Fibroblast of skin of abdomen (primary cell): ENCODE measurements around the gene ATAD5.
"Not testable (repeated sequence)": the region's sequence is repeated elsewhere in the genome, so short reads cannot be mapped to it uniquely, and the experiment has no call there.

Experiments
- DNase-seq: peaks from one replicate; pipeline ENCODE4 v3.0.0-alpha.2; 2013

Gene ATAD5

GRCh38 chr17:30917050-30917449, 85.3 kb downstream of the ATAD5 start:
- DNase-seq = no peak

GRCh38 chr17:30920282-30920681, 88.5 kb downstream of the ATAD5 start:
- no peak for DNase-seq

GRCh38 chr17:30920683-30921543, 89.1 kb downstream of the ATAD5 start:
- no peak for DNase-seq

- no peak for DNase-seq
Measured at GRCh38 chr17:30921544-30922196, 89.9 kb downstream of the ATAD5 start, which contains the start of gene ADAP2. ADAP2 (plus strand) TSS chr17:30921945; CDS start chr17:30922015, 70 bp downstream.

- no peak for DNase-seq
Measured at GRCh38 chr17:30922235-30923030, 90.7 kb downstream of the ATAD5 start.

DNA sequence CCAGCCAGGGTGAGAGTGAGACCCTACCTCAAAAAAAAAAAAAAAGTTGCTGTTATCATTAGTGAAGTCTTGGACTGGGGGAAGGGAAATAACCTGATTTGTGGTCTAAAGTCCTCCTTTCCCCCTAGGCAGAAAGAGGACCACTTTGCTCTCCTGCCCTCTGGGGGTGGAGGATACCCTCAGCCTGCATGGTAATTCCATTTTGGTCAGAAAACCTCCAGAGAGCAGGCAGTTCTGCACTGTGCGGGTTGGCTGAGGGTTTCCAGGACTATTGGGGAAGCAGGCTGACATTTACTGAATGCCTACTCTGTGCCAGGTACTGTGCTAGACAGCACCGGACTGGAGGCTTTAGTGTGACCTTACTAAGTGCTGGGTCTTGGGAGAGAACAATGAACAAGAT, 92.6 kb downstream of the ATAD5 start:
- DNase-seq = no peak

DNA sequence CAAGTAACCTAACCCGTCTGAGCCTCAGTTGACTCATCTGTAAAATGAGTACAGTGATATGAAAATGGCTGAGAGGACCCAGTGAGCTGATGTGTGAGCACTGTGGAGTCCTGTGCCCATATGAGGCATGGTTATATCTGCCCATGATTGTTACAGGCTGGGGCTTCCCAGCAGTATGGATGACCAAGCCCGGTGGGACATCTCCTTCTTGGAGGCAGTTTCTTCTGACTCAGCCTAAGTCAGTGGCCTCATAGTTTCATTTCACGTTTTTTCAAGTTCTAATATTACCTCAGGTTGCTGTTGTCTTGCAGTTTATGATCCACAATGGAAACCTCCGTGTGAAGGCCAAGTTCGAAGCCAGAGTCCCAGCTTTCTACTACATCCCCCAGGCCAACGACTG, 94.8 kb downstream of the ATAD5 start:
- DNase-seq = no peak

GRCh38 chr17:30927756-30928155, 96.0 kb downstream of the ATAD5 start:
- DNase-seq = no peak

DNA sequence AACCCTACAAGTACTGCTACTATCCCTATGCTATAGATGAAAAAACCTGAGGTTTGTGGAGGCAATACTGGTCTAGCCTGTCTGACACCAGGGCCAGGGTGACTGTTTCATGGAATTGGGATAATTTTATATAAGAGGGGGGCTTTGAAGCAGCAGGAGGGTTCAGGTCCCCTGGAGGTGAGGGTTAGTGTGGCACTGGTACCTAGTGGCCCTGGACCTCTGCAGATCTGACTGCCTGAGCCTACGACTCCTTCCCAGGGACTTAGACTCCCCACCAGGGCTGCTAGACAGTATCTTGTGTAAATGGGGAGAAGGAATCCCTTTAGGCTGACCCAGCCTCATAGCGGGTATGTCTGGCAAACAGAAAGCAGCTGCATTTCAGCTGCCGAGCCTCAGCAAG, 96.8 kb downstream of the ATAD5 start:
- no peak for DNase-seq

GRCh38 chr17:30929081-30929633, 97.4 kb downstream of the ATAD5 start:
- DNase-seq = no peak

DNA sequence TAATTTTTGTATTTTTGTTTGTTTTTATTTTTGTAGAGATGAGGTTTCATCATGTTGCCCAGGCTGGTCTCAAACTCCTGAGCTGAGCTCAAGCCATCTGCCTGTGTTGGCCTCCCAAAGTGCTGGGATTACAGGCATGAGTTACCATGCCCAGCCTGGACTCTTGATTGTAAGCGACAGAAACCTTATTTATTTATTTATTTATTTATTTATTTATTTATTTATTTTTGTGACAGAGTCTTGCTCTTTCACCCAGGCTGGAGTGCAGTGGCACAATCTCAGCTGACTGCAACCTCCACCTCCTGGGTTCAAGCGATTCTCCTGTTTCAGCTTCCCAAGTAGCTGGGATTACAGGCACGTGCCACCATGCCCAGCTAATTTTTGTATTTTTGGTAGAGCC, 98.1 kb downstream of the ATAD5 start:
- DNase-seq = not testable (repeated sequence)

DNA sequence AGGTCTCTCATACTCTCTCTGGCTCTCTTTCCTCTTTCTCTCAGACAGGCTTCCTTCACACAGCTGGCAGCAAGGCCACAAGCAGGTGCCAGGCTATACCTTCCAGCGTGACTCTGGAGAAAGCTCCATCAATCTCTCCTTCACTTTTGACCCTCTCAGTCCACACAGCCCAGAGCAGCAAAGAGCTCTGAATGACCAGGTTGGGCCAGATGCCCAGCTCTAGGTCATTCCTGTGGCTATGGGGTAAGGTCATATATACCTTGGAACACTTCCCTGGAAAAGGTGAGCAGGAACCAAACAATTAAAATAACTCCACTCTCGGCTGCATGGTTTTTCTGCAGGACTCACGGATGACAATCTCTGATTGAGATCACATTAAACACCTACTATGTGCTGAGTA, 98.7 kb downstream of the ATAD5 start:
- DNase-seq = no peak

GRCh38 chr17:30931582-30931981, 99.8 kb downstream of the ATAD5 start:
- DNase-seq = not testable (repeated sequence)

DNA sequence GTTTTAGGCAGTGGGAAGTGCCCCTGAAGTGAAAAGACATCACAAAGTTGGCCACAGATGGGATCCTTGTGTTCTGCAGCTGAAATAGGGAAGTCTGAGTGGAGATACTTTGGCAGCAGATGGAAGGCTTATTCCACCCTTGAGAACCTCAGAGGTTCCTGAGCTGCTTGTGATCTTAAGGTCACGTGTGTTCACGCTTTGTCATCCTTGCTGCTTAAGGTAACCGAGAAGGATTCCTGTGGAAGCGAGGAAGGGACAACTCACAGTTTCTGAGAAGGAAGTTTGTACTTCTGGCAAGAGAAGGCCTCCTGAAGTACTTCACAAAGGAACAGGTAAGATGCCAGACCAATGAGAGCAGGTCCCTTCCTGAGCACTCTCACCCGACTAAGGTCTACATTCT, 102.2 kb downstream of the ATAD5 start:
- no peak for DNase-seq

GRCh38 chr17:30939051-30939689, 107.4 kb downstream of the ATAD5 start:
- no peak for DNase-seq

- peak; percentile 26 for DNase-seq
Measured at GRCh38 chr17:30942308-30943079, 110.7 kb downstream of the ATAD5 start.
